ENCODE measurements around the gene TEX36.

DNA sequence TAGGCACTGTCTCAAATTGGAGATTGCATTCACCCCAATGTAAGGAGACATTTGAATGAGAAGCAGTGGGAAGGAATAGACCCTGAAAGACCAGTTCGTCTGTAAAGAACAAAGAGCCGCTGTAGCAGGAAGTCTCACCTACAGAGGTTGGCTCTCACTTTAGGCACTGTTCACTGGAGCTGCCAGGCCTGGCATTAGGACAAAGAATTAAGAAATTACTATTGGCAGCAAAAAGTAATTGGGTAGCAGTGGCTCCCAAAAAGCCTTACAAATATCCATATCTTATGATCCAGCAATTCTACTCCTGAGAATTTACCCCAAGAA, 10.5 kb upstream of the TEX36 start:
- TF ChIP-seq SPI1 (IDR thresholded peaks at IDR 0.05; ENCODE audit: low read depth, low read length) (no peak), POLR2A (IDR thresholded peaks at IDR 0.05; ENCODE audit: low read depth, low read length) (no peak), POLR2AphosphoS5 (IDR thresholded peaks at IDR 0.05; ENCODE audit: low read depth, low read length) (no peak)

Measured in GM12891 (cell line).